HEK293T (cell line): ENCODE measurements around the gene HMGN1.

ENCODE experiments used
- ARNT ChIP-seq: fragments of 450-650 bp; IDR thresholded peaks from 2 replicates; pipeline ENCODE4 v1.6.1; 2017; ENCODE audit warnings: mild to moderate bottlenecking
- BHLHE40 ChIP-seq: fragments of 450-650 bp; IDR thresholded peaks from 2 replicates; pipeline ENCODE4 v1.6.1; 2016; ENCODE audit warnings: mild to moderate bottlenecking, moderate library complexity, borderline replicate concordance
- CTBP1 ChIP-seq: fragments of 450-650 bp; IDR thresholded peaks from 2 replicates; pipeline ENCODE4 v1.6.1; 2016; ENCODE audit warnings: borderline replicate concordance
- ELF4 ChIP-seq: fragments of 450-650 bp; IDR thresholded peaks from 2 replicates; pipeline ENCODE4 v1.6.1; 2017; ENCODE audit warnings: antibody characterized with exemption
- FOXA1 ChIP-seq: fragments of 450-650 bp; IDR thresholded peaks from 2 replicates; pipeline ENCODE4 v1.6.1; 2016; ENCODE audit warnings: mild to moderate bottlenecking
- FOXK2 ChIP-seq: fragments of 450-650 bp; IDR thresholded peaks from 2 replicates; pipeline ENCODE4 v1.6.1; 2016; ENCODE audit warnings: mild to moderate bottlenecking
- FOXM1 ChIP-seq: fragments of 450-650 bp; IDR thresholded peaks from 2 replicates; pipeline ENCODE4 v1.6.1; 2017; ENCODE audit warnings: mild to moderate bottlenecking, borderline replicate concordance
- HDGF ChIP-seq: fragments of 450-650 bp; IDR thresholded peaks from 2 replicates; pipeline ENCODE4 v1.6.1; 2017; ENCODE audit warnings: antibody characterized with exemption, borderline replicate concordance
- L3MBTL2 ChIP-seq: fragments of 450-650 bp; conservative IDR thresholded peaks from 2 replicates; pipeline ENCODE4 v1.6.1; 2016; ENCODE audit warnings: mild to moderate bottlenecking
- LEF1 ChIP-seq: fragments of 450-650 bp; IDR thresholded peaks from 2 replicates; pipeline ENCODE4 v1.6.1; 2017; ENCODE audit warnings: mild to moderate bottlenecking, borderline replicate concordance
- SP1 ChIP-seq: fragments of 450-650 bp; IDR thresholded peaks from 2 replicates; pipeline ENCODE4 v1.6.1; 2017
- TARDBP ChIP-seq: fragments of 450-650 bp; IDR thresholded peaks from 2 replicates; pipeline ENCODE4 v1.6.1; 2016
- TF ChIP-seq, protein P1 (sequence below): fragments of 450-650 bp; IDR thresholded peaks from 2 replicates; pipeline ENCODE4 v1.6.1; 2016

DNA sequence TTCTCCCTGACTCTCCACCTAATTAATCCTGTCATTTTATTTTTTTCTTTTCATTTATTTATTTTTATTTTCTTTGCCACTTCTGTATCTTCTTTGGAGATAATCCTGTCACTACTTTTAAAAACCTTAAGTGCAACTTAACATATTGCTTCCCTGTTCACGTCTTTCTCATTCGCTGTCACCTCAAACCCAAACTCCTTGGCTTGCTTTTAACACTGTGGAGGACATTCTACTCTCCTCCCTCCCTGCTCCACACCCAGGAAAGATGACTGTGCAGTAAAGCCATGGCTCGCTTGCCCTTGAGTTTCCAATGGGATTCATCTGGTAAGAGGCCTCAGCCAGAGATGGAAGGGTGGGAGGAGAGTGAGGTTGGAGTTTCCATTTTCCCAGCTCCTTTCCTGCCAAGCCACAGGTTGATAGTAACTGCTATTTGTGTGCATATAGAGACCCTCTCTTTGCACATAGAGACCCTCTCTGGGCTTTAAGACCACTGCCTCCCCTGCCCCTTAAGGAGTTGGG, 29.0 kb downstream of the HMGN1 start:
- TF ChIP-seq LEF1 (no peak), FOXM1 (no peak), FOXK2 (no peak), L3MBTL2 (no peak), BHLHE40 (no peak), ARNT (no peak), HDGF (no peak), SP1 (no peak), CTBP1 (no peak), FOXA1 (no peak), TARDBP (no peak), ELF4 (no peak)
- TF ChIP-seq, protein P1, sequence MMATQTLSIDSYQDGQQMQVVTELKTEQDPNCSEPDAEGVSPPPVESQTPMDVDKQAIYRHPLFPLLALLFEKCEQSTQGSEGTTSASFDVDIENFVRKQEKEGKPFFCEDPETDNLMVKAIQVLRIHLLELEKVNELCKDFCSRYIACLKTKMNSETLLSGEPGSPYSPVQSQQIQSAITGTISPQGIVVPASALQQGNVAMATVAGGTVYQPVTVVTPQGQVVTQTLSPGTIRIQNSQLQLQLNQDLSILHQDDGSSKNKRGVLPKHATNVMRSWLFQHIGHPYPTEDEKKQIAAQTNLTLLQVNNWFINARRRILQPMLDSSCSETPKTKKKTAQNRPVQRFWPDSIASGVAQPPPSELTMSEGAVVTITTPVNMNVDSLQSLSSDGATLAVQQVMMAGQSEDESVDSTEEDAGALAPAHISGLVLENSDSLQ = no peak
